ENCODE measurements around the gene RUNX1.

The RUNX1 gene

DNA sequence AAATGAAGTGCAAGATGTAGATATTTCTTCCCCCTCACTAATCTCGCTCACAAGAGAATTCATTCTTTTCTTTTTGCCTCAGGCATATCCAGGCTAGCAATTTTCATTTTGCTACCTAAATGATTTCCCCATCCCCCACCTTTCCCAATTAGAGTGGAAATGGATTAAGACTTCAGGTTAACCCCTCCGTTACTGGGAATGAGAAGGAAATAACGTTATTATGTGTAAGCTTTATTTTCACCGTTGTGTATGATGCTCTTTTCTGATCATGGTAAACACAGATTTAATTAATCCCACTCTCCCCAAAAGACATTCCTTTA is 143.9 kb downstream of the RUNX1 start:
- TF ChIP-seq, protein P1, sequence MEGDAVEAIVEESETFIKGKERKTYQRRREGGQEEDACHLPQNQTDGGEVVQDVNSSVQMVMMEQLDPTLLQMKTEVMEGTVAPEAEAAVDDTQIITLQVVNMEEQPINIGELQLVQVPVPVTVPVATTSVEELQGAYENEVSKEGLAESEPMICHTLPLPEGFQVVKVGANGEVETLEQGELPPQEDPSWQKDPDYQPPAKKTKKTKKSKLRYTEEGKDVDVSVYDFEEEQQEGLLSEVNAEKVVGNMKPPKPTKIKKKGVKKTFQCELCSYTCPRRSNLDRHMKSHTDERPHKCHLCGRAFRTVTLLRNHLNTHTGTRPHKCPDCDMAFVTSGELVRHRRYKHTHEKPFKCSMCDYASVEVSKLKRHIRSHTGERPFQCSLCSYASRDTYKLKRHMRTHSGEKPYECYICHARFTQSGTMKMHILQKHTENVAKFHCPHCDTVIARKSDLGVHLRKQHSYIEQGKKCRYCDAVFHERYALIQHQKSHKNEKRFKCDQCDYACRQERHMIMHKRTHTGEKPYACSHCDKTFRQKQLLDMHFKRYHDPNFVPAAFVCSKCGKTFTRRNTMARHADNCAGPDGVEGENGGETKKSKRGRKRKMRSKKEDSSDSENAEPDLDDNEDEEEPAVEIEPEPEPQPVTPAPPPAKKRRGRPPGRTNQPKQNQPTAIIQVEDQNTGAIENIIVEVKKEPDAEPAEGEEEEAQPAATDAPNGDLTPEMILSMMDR (IDR thresholded peaks at IDR 0.05; ENCODE audit: low read depth, low read length), result no peak
- DNase-seq (ENCODE audit: low read depth in 2 of 2), result no peak

DNA sequence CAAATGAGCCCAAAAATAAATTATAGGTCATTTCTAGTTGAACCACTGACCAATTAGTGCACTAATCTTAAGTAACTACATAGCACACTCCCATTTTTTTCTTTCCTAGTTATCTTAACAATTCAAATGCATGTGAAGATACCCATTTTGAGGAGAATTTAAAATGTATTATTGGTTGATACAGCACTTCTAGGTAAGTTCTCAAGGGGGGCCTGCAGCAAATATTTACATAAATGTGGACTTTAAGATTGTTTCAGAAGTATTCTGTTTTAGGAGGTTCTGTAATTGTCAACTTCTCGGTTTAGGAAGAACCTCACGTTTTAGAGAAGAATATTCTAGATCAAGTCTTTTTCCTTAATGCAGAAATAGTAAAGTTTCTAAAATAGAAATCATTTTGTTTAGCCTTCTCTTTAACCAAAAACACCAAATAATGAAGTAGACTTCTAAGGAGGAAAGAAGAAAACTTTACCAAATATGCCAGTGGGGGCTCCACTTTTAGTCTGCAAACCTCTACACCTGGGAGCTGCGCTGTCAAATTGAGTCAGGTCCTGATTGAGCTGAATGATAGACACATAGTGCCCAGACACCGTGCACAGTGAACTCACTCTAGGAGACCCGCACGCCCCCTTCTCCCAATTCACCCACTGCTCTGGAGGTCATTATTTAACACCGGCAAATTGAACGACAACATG is 144.4 kb downstream of the RUNX1 start:
- no peak overlapping the region for H3K4me3 ChIP-seq (replicated peaks in 1 of 2; ENCODE audit: low read depth in 2 of 2, low read length in 2 of 2)
- DNase-seq (ENCODE audit: low read depth in 2 of 2), result no peak
- TF ChIP-seq, protein P1 (IDR thresholded peaks at IDR 0.05; ENCODE audit: low read depth, low read length), result no peak

More for the DNA sequence above, 143.9 kb downstream of the RUNX1 start:
- no peak overlapping the region for H3K4me3 ChIP-seq (replicated peaks in 1 of 2; ENCODE audit: low read depth in 2 of 2, low read length in 2 of 2)

DNA sequence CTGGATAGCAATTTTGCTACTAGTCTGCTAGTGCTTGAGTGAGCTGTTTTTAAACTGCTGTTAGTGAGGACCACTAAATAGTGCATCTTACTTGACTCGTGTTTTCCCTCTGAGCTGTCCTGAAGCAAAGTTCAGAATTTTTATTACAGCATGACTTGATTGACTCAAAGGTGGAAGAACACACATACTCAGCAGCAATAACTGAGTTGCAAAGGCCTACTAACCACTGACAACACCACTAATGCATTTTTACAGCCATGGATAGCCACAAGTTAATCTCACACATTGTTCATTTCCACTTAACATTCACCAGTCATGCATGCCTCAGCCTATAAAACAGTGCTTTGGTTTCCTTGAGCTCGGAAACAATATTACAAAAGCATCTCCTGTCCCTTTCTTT is 148.7 kb downstream of the RUNX1 start:
- no peak for DNase-seq (ENCODE audit: low read depth in 2 of 2)
- TF ChIP-seq, protein P1 (IDR thresholded peaks at IDR 0.05; ENCODE audit: low read depth, low read length), result no peak
- H3K4me3 ChIP-seq (replicated peaks in 1 of 2; ENCODE audit: low read depth in 2 of 2, low read length in 2 of 2), result no peak overlapping the region

DNA sequence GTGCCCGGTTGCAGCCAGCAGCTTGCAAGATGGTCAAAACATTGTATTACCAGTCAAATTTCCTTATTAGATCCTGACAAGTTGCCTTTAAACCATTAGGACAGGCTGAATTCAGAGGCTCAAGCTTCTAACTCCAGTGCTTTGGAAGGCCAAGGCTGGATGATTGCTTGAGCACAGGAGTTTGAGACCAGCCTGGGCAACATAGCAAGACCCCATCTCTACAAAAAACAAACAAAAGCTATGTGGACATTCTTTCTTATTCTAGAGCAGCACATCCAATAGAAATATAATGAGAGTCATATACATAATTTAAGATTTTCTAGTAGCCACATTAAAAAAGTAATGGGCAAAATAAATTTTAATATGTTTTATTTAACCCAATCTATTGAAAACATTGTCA is 149.3 kb downstream of the RUNX1 start:
- DNase-seq (ENCODE audit: low read depth in 2 of 2), result no peak
- TF ChIP-seq, protein P1 (IDR thresholded peaks at IDR 0.05; ENCODE audit: low read depth, low read length), result no peak
- H3K4me3 ChIP-seq (replicated peaks in 1 of 2; ENCODE audit: low read depth in 2 of 2, low read length in 2 of 2), result no peak overlapping the region

DNA sequence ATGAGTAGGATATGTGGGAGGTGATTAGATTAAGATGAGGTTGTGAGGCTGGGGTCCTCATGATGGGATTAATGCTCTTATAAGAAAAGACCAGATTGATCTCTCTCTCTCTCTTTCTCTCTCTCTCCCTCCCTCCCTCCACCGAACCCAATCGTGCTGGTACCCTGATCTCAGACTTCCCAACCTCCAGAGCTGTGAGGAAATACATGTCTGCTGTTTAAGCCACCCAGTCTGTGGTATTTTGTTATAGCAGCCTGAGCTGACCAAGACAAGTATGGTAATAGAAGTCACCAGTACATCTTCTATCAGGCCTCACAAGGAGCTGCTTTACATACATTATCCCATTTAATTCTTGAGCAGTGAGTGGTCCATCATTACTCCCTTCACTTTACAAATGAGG is 149.8 kb downstream of the RUNX1 start:
- TF ChIP-seq, protein P1 (IDR thresholded peaks at IDR 0.05; ENCODE audit: low read depth, low read length), result no peak
- no peak overlapping the region for H3K4me3 ChIP-seq (replicated peaks in 1 of 2; ENCODE audit: low read depth in 2 of 2, low read length in 2 of 2)
- no peak for DNase-seq (ENCODE audit: low read depth in 2 of 2)

DNA sequence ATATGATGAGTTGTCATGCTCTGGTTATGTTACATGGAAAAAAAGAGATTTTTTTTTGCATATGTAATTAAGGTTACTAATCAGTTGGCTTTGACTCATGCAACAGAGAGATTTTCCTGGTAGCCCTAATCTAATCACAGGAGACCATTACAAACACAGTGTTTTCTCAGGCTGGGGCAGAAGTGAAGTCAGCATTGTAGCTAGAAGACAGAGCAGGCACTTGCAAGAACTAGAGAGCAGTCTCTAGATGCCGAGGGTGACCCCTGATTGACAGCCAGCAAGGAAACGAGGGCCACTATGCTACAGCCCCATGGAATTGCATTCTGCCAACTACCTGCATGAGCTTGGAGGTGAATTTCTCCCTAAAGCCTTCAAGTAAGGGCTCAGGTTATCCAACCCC is 151.3 kb downstream of the RUNX1 start:
- no peak for DNase-seq (ENCODE audit: low read depth in 2 of 2)
- TF ChIP-seq, protein P1 (IDR thresholded peaks at IDR 0.05; ENCODE audit: low read depth, low read length), result no peak

DNA sequence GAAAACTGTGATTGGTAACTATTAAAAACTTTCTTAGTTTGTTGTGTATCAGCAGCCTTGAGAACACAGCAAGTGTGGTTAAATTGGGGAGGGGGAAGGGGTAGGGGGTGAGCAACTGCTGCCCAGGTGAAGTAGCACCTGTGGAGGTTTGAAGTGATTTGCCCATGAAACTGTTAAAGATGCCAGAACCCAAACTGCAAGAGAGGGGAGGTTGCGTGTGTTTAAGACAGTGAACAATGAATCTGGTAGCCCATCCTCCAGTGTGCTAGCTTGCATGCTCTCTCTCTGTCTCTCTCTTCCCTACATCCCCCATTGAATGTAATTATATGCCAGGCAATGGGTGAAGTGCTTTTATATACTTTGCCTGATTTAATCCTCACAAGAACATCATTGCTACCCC is 154.7 kb downstream of the RUNX1 start:
- H3K4me3 ChIP-seq (replicated peaks in 1 of 2; ENCODE audit: low read depth in 2 of 2, low read length in 2 of 2), result no peak overlapping the region
- TF ChIP-seq, protein P1 (IDR thresholded peaks at IDR 0.05; ENCODE audit: low read depth, low read length), result no peak
- DNase-seq (ENCODE audit: low read depth in 2 of 2), result no peak

More for the DNA sequence above, 151.3 kb downstream of the RUNX1 start:
- no peak overlapping the region for H3K4me3 ChIP-seq (replicated peaks in 1 of 2; ENCODE audit: low read depth in 2 of 2, low read length in 2 of 2)

Data from cardiac fibroblast (primary cell).